Measurements from ENCODE around the gene BLVRB.

Gene BLVRB

GRCh38 chr19:40465557-40466218, at the start of gene BLVRB:
Gene BLVRB, minus strand, starts transcription at chr19:40465745. Its CDS starts 57 bp downstream, at chr19:40465688.
- Mint-ChIP-seq H3K4me3 (peak within 1 kb of the TSS; percentile 84), H3K36me3 (peaks cover 4% of the 10 kb centered on the region), H3K27ac (peak within 1 kb of the TSS; percentile 86), H3K4me1 (peaks cover 32% of the 10 kb centered on the region), H3K9me3 (no peaks in the 10 kb centered on the region), H3K27me3 (peaks cover 34% of the 10 kb centered on the region)
- peak; percentile 100 for DNase-seq
- CTCF ChIA-PET = interaction anchor here (0.5 to 2.9 kb wide), 12 partner anchors 11 to 671 kb away, joined by 3 to 23 read pairs (median 4); partner anchors contain the start of genes LTBP4 and PRX

- no peak for DNase-seq
- no peaks in the 10 kb centered on the region for H3K36me3 Mint-ChIP-seq
- H3K27me3 Mint-ChIP-seq = peaks cover 77% of the 10 kb centered on the region
- CTCF ChIA-PET = interaction anchor here (0.9 kb wide), 1 partner anchor 121 kb away, joined by 3 read pairs; no protein-coding TSS in a partner anchor
- H3K4me1 Mint-ChIP-seq = peaks cover 9% of the 10 kb centered on the region
- H3K27ac Mint-ChIP-seq = peak overlapping the region; percentile 26
- no peak overlapping the region for H3K4me3 Mint-ChIP-seq
- no peaks in the 10 kb centered on the region for H3K9me3 Mint-ChIP-seq
These were observed 48.3 kb upstream of the BLVRB start for GRCh38 chr19:40513741-40514315.

GRCh38 chr19:40513345-40513678, 47.8 kb upstream of the BLVRB start:
- peaks cover 76% of the 10 kb centered on the region for H3K27me3 Mint-ChIP-seq
- H3K4me1 Mint-ChIP-seq = peaks cover 9% of the 10 kb centered on the region
- DNase-seq = no peak
- H3K9me3 Mint-ChIP-seq = no peaks in the 10 kb centered on the region
- no peak overlapping the region for H3K27ac Mint-ChIP-seq
- H3K4me3 Mint-ChIP-seq = no peak overlapping the region
- H3K36me3 Mint-ChIP-seq = no peaks in the 10 kb centered on the region
- CTCF ChIA-PET = interaction anchor here (0.9 kb wide), 1 partner anchor 121 kb away, joined by 3 read pairs; no protein-coding TSS in a partner anchor

- H3K4me1 Mint-ChIP-seq = peaks cover 9% of the 10 kb centered on the region
- peak; percentile 22 for DNase-seq
- no peak overlapping the region for H3K4me3 Mint-ChIP-seq
- CTCF ChIA-PET = interaction anchor here (0.8 kb wide), 1 partner anchor 16 kb away, joined by 4 read pairs; no protein-coding TSS in a partner anchor
- no peak overlapping the region for H3K27ac Mint-ChIP-seq
- no peaks in the 10 kb centered on the region for H3K9me3 Mint-ChIP-seq
- H3K27me3 Mint-ChIP-seq = peaks cover 75% of the 10 kb centered on the region
- no peaks in the 10 kb centered on the region for H3K36me3 Mint-ChIP-seq
These were observed 47.2 kb upstream of the BLVRB start for GRCh38 chr19:40512473-40513344.

GRCh38 chr19:40512110-40512472, 46.5 kb upstream of the BLVRB start:
- CTCF ChIA-PET = interaction anchor here (0.8 kb wide), 1 partner anchor 16 kb away, joined by 4 read pairs; no protein-coding TSS in a partner anchor
- H3K27ac Mint-ChIP-seq = no peak overlapping the region
- DNase-seq = no peak
- H3K9me3 Mint-ChIP-seq = no peaks in the 10 kb centered on the region
- no peaks in the 10 kb centered on the region for H3K36me3 Mint-ChIP-seq
- H3K27me3 Mint-ChIP-seq = peaks cover 70% of the 10 kb centered on the region
- peaks cover 9% of the 10 kb centered on the region for H3K4me1 Mint-ChIP-seq
- no peak overlapping the region for H3K4me3 Mint-ChIP-seq

GRCh38 chr19:40511487-40511886, 45.9 kb upstream of the BLVRB start:
- no peaks in the 10 kb centered on the region for H3K36me3 Mint-ChIP-seq
- H3K4me1 Mint-ChIP-seq = peaks cover 9% of the 10 kb centered on the region
- peaks cover 66% of the 10 kb centered on the region for H3K27me3 Mint-ChIP-seq
- no peaks in the 10 kb centered on the region for H3K9me3 Mint-ChIP-seq
- no peak for DNase-seq
- H3K27ac Mint-ChIP-seq = no peak overlapping the region
- H3K4me3 Mint-ChIP-seq = no peak overlapping the region
- CTCF ChIA-PET = no interaction called here

- Mint-ChIP-seq H3K36me3 (no peaks in the 10 kb centered on the region), H3K27me3 (peaks cover 72% of the 10 kb centered on the region)
- CTCF ChIA-PET = interaction anchor here (1.3 kb wide), 1 partner anchor 9 kb away, joined by 3 read pairs; no protein-coding TSS in a partner anchor
These were observed 45.1 kb upstream of the BLVRB start for GRCh38 chr19:40510526-40511115.

GRCh38 chr19:40508739-40509260, 43.3 kb upstream of the BLVRB start:
- H3K4me1 Mint-ChIP-seq = peaks cover 10% of the 10 kb centered on the region
- no peak for DNase-seq
- no peaks in the 10 kb centered on the region for H3K36me3 Mint-ChIP-seq
- H3K9me3 Mint-ChIP-seq = no peaks in the 10 kb centered on the region
- peaks cover 63% of the 10 kb centered on the region for H3K27me3 Mint-ChIP-seq
- no peak overlapping the region for H3K4me3 Mint-ChIP-seq
- CTCF ChIA-PET = interaction anchor here (0.7 kb wide), 1 partner anchor 40 kb away, joined by 3 read pairs; no protein-coding TSS in a partner anchor
- H3K27ac Mint-ChIP-seq = no peak overlapping the region

More at GRCh38 chr19:40510526-40511115, 45.1 kb upstream of the BLVRB start:
- H3K27ac Mint-ChIP-seq = no peak overlapping the region
- H3K4me3 Mint-ChIP-seq = no peak overlapping the region
- peaks cover 9% of the 10 kb centered on the region for H3K4me1 Mint-ChIP-seq
- no peaks in the 10 kb centered on the region for H3K9me3 Mint-ChIP-seq
- no peak for DNase-seq

GRCh38 chr19:40507892-40508291, 42.3 kb upstream of the BLVRB start:
- no peaks in the 10 kb centered on the region for H3K9me3 Mint-ChIP-seq
- no peak overlapping the region for H3K27ac Mint-ChIP-seq
- no peaks in the 10 kb centered on the region for H3K36me3 Mint-ChIP-seq
- peaks cover 7% of the 10 kb centered on the region for H3K4me1 Mint-ChIP-seq
- no peak overlapping the region for H3K4me3 Mint-ChIP-seq
- peaks cover 54% of the 10 kb centered on the region for H3K27me3 Mint-ChIP-seq
- no peak for DNase-seq
- CTCF ChIA-PET = no interaction called here

- CTCF ChIA-PET = no interaction called here
These were observed 40.6 kb upstream of the BLVRB start for GRCh38 chr19:40506099-40506498.

GRCh38 chr19:40503320-40503695, 37.8 kb upstream of the BLVRB start:
- Mint-ChIP-seq H3K9me3 (no peaks in the 10 kb centered on the region), H3K36me3 (no peaks in the 10 kb centered on the region), H3K4me3 (no peak overlapping the region), H3K27ac (no peak overlapping the region), H3K27me3 (peaks cover 16% of the 10 kb centered on the region), H3K4me1 (peaks cover 2% of the 10 kb centered on the region)
- CTCF ChIA-PET = no interaction called here
- DNase-seq = no peak

More at GRCh38 chr19:40506099-40506498, 40.6 kb upstream of the BLVRB start:
- H3K27me3 Mint-ChIP-seq = peaks cover 36% of the 10 kb centered on the region
- no peak for DNase-seq
- peaks cover 2% of the 10 kb centered on the region for H3K4me1 Mint-ChIP-seq
- H3K9me3 Mint-ChIP-seq = no peaks in the 10 kb centered on the region
- no peak overlapping the region for H3K27ac Mint-ChIP-seq
- H3K36me3 Mint-ChIP-seq = no peaks in the 10 kb centered on the region
- no peak overlapping the region for H3K4me3 Mint-ChIP-seq

GRCh38 chr19:40502647-40503319, 37.2 kb upstream of the BLVRB start:
- H3K4me1 Mint-ChIP-seq = peaks cover 2% of the 10 kb centered on the region
- no peak overlapping the region for H3K4me3 Mint-ChIP-seq
- H3K36me3 Mint-ChIP-seq = no peaks in the 10 kb centered on the region
- H3K27ac Mint-ChIP-seq = no peak overlapping the region
- peaks cover 16% of the 10 kb centered on the region for H3K27me3 Mint-ChIP-seq
- no peaks in the 10 kb centered on the region for H3K9me3 Mint-ChIP-seq
- CTCF ChIA-PET = no interaction called here
- DNase-seq = no peak

- no peaks in the 10 kb centered on the region for H3K9me3 Mint-ChIP-seq
- no peak overlapping the region for H3K4me3 Mint-ChIP-seq
- H3K36me3 Mint-ChIP-seq = no peaks in the 10 kb centered on the region
- H3K27ac Mint-ChIP-seq = no peak overlapping the region
- peaks cover 16% of the 10 kb centered on the region for H3K27me3 Mint-ChIP-seq
- DNase-seq = no peak
- CTCF ChIA-PET = interaction anchor here (1.2 to 1.5 kb wide), 2 partner anchors 8 to 22 kb away, joined by 3 to 5 read pairs; no protein-coding TSS in a partner anchor
- peaks cover 2% of the 10 kb centered on the region for H3K4me1 Mint-ChIP-seq
These were observed 36.5 kb upstream of the BLVRB start for GRCh38 chr19:40502081-40502480.

Measured in activated naive CD4-positive, alpha-beta T cell treated with anti-CD3 and anti-CD28 coated beads, Interleukin-2, amount 10 ng/mL, durations not matched to agents 7 days and 5 days (primary cell).